ENCODE results near the gene SCART1.
"Not testable (repeated sequence)": the region's sequence is repeated elsewhere in the genome, so short reads cannot be mapped to it uniquely, and the experiment has no call there.

The SCART1 gene

GRCh38 chr10:133453516-133454203 lies at the start of gene SCART1:
Gene SCART1, plus strand, starts transcription at chr10:133453945. Its CDS starts 53 bp downstream, at chr10:133453998.
- DNase-seq = no peak

- no peak for DNase-seq
These were observed 48.5 kb upstream of the SCART1 start for GRCh38 chr10:133405272-133405671.

GRCh38 chr10:133405844-133406527 lies 47.8 kb upstream of the SCART1 start:
- DNase-seq = no peak

- DNase-seq = no peak
These were observed 42.0 kb upstream of the SCART1 start for GRCh38 chr10:133411523-133412380.

GRCh38 chr10:133412381-133412711 lies 41.4 kb upstream of the SCART1 start:
- no peak for DNase-seq

GRCh38 chr10:133414401-133414800 lies 39.3 kb upstream of the SCART1 start:
- DNase-seq = not testable (repeated sequence)

GRCh38 chr10:133415752-133416151 lies 38.0 kb upstream of the SCART1 start:
- DNase-seq = no peak

GRCh38 chr10:133418289-133418993 lies 35.3 kb upstream of the SCART1 start:
- no peak for DNase-seq

GRCh38 chr10:133419211-133419950 lies 34.4 kb upstream of the SCART1 start:
- no peak for DNase-seq

- no peak for DNase-seq
These were observed 33.7 kb upstream of the SCART1 start for GRCh38 chr10:133420028-133420427.

GRCh38 chr10:133420579-133420978 lies 33.2 kb upstream of the SCART1 start:
- no peak for DNase-seq

- DNase-seq = no peak
These were observed 32.2 kb upstream of the SCART1 start for GRCh38 chr10:133421336-133422222.

- no peak for DNase-seq
These were observed 31.4 kb upstream of the SCART1 start for GRCh38 chr10:133422223-133422806.

GRCh38 chr10:133422807-133423771 lies 30.7 kb upstream of the SCART1 start:
- DNase-seq = no peak

GRCh38 chr10:133424102-133424501 lies 29.6 kb upstream of the SCART1 start:
- not testable (repeated sequence) for DNase-seq

GRCh38 chr10:133424601-133425000 lies 29.1 kb upstream of the SCART1 start, which contains the start of gene SPRN:
Gene SPRN, minus strand, starts transcription at chr10:133424625. Its CDS starts 944 bp downstream, at chr10:133423681.
- not testable (repeated sequence) for DNase-seq

GRCh38 chr10:133429571-133429970 lies 24.2 kb upstream of the SCART1 start:
- not testable (repeated sequence) for DNase-seq

GRCh38 chr10:133431888-133432613 lies 21.7 kb upstream of the SCART1 start:
- DNase-seq = not testable (repeated sequence)

- DNase-seq = not testable (repeated sequence)
These were observed 21.0 kb upstream of the SCART1 start for GRCh38 chr10:133432789-133433188.
